Activated CD4-positive, alpha-beta T cell treated with anti-CD3 and anti-CD28 coated beads, Interleukin-10, Interleukin-2, amounts not matched to agents 100 ng/mL and 50 ng/mL, durations not matched to agents 16 hours and 8 hours (primary cell): ENCODE results near the gene SIPA1L2.

Experiments
- DNase-seq: peaks from one replicate; pipeline ENCODE4 v3.0.0-alpha.2; 2020

SIPA1L2 gene

DNA sequence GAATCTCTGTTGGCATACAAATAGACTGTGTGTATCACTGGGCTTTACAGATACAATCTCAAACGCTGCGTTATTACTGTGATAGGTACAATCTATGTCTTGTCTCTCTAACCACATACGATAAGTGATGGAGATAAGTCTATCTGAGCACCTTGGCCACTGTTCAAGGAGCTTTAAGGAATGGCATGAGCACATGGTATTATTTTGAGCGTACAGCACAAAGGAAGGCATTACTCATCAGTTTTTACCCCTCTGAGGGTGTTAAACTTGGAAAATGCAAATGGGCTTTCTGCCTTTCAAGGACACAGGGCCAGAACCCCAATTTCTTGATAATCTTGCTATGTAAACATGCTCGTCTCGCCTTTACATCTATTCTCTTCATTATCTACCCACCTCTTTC is 11.6 kb upstream of the SIPA1L2 start:
- DNase-seq: no peak

- no peak for DNase-seq
These were observed 6.9 kb upstream of the SIPA1L2 start for GRCh38 chr1:232636799-232637198.

GRCh38 chr1:232635778-232636356 is 5.9 kb upstream of the SIPA1L2 start:
- DNase-seq: peak; percentile 56

DNA sequence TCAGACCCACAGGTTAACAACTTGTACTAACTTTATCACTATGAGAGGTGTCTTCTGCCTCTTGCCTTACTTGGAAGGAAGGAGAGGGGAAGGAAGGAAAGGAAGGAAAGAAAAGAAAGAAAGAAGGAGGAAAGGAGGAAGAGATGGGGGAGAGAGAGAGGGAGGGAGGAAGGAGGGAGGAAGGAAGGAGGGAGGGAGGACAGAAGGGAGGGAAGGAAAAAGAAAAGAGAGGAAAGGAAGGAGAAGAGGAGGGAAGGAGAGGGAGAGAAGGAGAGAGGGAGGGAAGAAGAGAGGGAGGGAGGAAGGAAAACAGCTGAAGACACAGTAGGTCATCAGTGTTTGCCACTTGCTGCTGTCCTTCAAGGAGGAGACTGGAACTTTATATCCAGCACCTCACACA is 5.3 kb upstream of the SIPA1L2 start:
- DNase-seq: no peak

DNA sequence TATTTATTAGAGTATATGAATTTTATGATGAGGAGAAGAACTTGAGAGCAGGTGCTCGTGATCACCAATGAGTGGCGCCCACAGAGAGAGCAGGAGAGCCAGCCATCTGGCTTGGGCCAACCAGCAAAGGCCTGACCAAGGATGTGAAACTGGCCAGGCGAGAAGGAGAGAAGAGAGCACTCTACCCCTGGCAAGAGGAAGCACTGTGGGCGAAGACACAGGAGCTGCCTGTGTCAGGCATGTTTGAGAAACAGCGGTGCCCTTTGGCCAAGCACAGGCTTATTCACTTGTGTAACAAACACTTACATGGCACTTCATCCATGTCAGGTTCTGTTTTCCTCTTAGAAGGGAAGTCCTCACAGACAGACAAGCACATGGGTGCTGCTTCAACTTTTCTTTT is 4.2 kb upstream of the SIPA1L2 start:
- DNase-seq: no peak

DNA sequence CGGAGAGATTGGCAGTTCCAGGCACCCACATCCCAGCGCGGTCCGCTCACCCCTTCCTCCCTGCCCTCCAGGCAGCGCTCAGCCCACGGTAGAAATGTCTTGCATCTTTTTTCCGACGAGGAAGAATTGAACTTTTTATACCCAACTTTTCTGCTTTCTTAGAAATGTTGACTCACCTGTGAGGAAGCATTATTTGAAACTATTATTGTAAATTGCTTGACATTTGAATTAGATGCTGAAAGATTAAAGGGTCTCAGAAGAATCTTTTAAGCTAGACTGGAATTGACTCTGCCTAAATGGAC is 912 bp upstream of the SIPA1L2 start:
- no peak for DNase-seq

DNA sequence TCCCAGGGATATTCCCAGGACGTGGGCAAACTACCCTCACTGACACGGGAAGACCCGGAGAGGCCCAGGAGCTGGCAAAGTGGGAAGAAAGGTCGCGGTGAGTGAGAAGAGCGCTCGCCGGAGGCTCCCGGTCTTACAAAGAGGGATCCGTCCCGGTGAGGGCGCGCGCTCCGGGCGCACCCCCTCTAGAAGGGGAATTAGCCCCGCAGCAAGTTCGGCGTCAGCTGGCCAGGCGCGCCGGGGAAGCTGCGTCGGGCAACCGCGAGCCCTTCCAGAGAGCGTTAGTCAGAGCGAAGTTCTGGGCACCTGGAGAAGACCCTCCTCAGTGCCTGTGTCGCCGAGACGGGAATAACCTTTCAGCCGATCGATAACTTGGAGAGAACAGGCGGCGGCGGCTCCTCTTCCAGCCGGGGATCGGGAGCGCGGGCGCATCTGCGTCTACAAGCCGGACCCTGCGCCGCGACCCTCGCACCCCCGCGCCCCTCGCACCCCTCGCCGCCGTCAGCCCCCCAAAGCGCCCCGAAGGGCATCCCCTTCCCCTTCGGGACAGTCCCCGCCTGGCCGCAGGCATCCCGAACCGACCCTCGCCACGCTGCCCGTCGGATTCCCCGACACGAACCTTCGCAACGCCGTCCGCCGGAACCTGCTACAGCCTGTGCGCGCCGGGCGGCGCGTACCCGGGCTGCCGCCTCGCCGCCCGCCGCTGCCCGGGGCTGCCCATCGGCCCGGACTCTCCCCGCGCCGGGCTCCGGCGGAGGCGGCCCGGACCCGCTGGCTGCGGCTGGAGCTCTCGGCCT is 485 bp downstream of the SIPA1L2 start:
- DNase-seq: peak; percentile 10

- DNase-seq: peak; percentile 17
These were observed 1.3 kb downstream of the SIPA1L2 start for GRCh38 chr1:232628335-232629249.

- DNase-seq: peak; percentile 45
These were observed 2.1 kb downstream of the SIPA1L2 start for GRCh38 chr1:232627645-232628334.

GRCh38 chr1:232627171-232627570 is 2.8 kb downstream of the SIPA1L2 start:
- DNase-seq: no peak

- no peak for DNase-seq
These were observed 3.5 kb downstream of the SIPA1L2 start for GRCh38 chr1:232626452-232626851.

DNA sequence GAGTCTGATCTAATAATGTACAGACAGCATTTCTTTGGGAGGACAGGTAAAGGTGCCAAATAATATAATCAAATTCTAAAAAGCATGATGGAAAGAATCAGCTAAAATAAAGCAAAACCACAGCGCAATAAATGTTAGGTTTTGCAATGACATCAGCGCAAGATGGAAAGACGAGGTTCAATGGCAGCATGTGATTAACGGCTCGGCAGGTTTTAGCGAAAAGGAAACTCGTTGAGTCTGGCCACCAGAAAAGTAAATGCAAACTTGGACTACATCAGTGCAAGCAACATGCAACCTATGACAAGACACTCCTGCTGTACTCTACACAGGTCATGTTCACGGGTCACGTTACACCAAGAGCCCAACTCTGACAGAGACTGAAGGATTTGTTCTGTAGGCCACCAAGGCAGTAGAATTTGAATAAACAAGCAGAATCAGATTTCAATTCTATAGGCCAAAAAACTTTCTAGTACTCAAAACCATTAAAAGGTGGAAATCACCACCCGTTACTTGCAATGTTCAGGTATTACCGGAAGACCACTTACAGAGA is 4.5 kb downstream of the SIPA1L2 start:
- DNase-seq: no peak

- DNase-seq: peak; percentile 4
These were observed 5.2 kb downstream of the SIPA1L2 start for GRCh38 chr1:232624546-232625281.

DNA sequence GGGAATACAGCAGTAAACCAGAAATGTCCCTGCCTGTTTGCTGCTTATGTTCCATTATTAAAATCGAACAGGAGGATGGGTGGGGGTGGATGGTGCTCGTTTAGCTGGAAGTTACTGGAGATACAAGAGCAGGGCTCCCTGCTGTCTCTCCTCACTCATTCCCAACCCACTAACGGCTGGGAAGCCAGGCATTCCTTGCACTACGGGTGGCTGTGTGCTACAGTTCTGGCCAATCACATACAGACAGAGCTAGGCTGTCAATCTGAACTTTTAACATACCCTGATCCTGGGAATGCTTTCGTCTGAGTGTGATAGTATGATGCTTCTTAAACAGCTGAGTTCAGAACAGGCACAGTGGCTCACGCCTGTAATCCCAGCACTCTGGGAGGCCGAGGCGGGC is 7.0 kb downstream of the SIPA1L2 start:
- no peak for DNase-seq

GRCh38 chr1:232622378-232622777 is 7.6 kb downstream of the SIPA1L2 start:
- DNase-seq: no peak

DNA sequence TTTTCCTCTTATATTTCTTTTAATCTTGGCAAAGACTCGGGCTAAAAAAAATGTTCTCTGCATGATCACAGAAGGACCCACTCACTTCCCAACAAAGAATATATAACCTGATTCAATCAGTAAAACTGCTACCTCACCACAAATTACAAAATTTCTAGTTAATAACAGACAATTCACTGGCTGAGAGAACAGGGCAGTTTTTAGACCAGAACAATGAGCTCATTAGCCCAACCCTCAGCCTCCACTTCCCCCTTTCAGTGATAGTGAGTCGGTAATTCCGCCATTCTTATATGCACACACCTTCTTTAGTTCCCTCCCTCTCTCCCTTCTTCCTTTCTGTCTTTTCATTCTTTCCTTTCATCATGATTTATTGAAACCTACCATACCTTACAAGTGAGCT is 8.9 kb downstream of the SIPA1L2 start:
- DNase-seq: no peak

DNA sequence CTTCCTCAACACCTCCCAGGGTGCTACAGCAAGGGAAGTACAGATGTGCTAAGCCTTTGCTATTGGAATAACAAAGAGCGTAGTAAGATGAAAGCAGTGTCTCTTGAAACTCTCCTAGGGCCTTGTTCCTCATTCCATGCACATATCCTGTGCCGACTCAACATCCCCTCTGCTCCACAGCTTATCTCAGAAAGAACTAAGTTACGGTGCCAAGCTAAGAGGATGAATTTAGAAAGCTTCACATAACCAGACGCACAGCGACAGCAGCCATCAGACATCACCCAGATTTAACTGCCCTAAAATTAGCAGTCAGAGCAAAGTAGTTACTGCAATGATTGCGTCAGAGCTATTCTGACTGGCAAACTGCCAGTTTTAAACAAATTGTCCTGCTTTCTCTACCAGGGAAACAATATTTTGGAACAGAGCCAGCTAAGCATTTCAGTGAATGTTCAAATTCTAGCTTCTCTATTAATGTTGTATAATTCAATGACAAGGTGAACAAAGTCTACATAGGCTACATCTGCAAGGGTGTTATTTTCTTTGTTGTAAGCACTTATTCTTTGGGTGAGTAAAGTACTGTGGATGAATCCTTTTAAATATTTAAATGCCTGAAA is 9.5 kb downstream of the SIPA1L2 start:
- DNase-seq: no peak

- DNase-seq: no peak
These were observed 12.7 kb downstream of the SIPA1L2 start for GRCh38 chr1:232617237-232617636.

GRCh38 chr1:232615306-232615800 is 14.6 kb downstream of the SIPA1L2 start:
- DNase-seq: no peak

DNA sequence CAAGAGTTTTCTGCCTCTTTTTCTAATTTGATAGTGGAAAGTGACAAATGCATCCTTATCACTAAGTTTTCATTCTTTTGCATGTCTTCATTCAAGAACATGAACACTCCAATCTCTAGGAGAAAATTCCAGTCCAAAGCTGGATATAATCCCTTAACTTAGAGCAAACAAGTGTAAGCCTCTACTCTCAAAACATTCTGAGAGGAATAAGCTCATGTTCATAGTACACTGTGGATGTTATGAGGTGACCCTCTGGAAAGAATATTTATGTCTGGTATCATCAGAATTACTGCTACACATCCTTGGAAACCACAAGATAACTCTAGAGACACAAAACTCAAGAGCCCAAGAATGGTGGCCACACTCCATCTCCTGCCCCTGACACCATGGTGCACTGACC is 15.1 kb downstream of the SIPA1L2 start:
- DNase-seq: no peak

DNA sequence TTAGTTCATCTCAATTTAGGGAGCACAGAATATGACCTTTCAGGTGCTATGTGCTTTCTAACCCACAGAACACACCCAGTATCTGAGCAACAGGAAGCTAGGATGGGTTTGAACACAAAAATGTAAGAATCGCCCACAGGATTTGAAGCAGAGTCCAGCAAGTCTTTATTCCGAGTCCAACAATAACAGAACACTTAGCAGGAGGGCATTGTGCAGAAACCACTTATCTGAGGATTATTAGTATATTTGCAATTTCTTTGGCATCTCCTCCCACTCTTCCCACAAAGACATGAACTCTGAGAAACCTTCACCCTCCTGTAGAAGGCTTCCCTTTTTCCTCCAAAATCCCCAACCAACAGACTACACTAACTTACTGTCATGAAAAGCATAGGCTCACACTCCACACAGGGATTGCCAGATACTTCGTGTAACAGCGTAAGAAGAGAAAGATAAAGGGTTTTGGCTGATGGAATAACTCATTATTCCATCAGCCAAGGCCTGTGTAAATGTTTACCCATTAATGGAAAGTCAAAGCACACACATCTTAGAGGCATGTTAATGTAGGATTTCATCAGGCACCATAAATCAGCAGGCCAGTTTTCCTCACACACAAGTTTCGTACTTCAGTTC is 16.1 kb downstream of the SIPA1L2 start:
- DNase-seq: no peak
